Progenitor cell of endocrine pancreas (in vitro differentiated cells): ENCODE results near the gene HCFC1R1. TPM values are rescaled to one million over a fixed set of nuclear protein-coding genes. Genes with fewer than 3 reads are reported as not detected.
A peak's percentile ranks its signal among the peaks of the same experiment; 100 is the strongest.

ENCODE experiments used
- DNase-seq: peaks from one replicate; pipeline ENCODE4 v3.0.0; 2021; ENCODE audit warnings: low spot score; ENCODE audit not compliant: unreplicated experiment
- H3K27ac Mint-ChIP-seq: 2 replicates; pipeline ENCODE4 v1.8.0; 2021; ENCODE audit warnings: mild to moderate bottlenecking, moderate library complexity, mixed read lengths
- H3K27me3 Mint-ChIP-seq: 2 replicates; pipeline ENCODE4 v1.8.0; 2021; ENCODE audit warnings: mixed read lengths
- H3K36me3 Mint-ChIP-seq: 2 replicates; pipeline ENCODE4 v1.8.0; 2022; ENCODE audit warnings: mixed read lengths; ENCODE audit not compliant: insufficient read depth
- H3K4me1 Mint-ChIP-seq: 2 replicates; pipeline ENCODE4 v1.8.0; 2021; ENCODE audit warnings: low read depth, mixed read lengths
- H3K4me3 Mint-ChIP-seq: 2 replicates; pipeline ENCODE4 v1.8.0; 2021; ENCODE audit warnings: low read depth, mild to moderate bottlenecking, moderate library complexity, mixed read lengths
- H3K9me3 Mint-ChIP-seq: 2 replicates; pipeline ENCODE4 v1.8.0; 2021; ENCODE audit warnings: low read depth, mixed read lengths
- total RNA-seq: library from RNA; stranded (reverse); gene quantifications from 2 replicates; pipeline ENCODE4 v1.2.1, GENCODE V29; 2021
- TF ChIP-seq, protein P1 (sequence below): fragments of 200-600 bp; sonication (generic); IDR thresholded peaks from one replicate; pipeline ENCODE4 v1.5.0; 2021; ENCODE audit warnings: antibody characterized with exemption, mild to moderate bottlenecking; ENCODE audit not compliant: unreplicated experiment

HCFC1R1 gene
- total RNA-seq, 1 donor from 2014 or later: 22.4 TPM

- Mint-ChIP-seq H3K4me3 (no peak overlapping the region), H3K27ac (peak overlapping the region; percentile 97), H3K27me3 (no peaks in the 10 kb centered on the region), H3K36me3 (peaks cover 8% of the 10 kb centered on the region), H3K9me3 (no peaks in the 10 kb centered on the region), H3K4me1 (peaks cover 70% of the 10 kb centered on the region)
- no peak for DNase-seq
- TF ChIP-seq, protein P1, sequence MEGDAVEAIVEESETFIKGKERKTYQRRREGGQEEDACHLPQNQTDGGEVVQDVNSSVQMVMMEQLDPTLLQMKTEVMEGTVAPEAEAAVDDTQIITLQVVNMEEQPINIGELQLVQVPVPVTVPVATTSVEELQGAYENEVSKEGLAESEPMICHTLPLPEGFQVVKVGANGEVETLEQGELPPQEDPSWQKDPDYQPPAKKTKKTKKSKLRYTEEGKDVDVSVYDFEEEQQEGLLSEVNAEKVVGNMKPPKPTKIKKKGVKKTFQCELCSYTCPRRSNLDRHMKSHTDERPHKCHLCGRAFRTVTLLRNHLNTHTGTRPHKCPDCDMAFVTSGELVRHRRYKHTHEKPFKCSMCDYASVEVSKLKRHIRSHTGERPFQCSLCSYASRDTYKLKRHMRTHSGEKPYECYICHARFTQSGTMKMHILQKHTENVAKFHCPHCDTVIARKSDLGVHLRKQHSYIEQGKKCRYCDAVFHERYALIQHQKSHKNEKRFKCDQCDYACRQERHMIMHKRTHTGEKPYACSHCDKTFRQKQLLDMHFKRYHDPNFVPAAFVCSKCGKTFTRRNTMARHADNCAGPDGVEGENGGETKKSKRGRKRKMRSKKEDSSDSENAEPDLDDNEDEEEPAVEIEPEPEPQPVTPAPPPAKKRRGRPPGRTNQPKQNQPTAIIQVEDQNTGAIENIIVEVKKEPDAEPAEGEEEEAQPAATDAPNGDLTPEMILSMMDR: no peak
These were observed 13.2 kb downstream of the HCFC1R1 start for GRCh38 chr16:3010510-3010909.

DNA sequence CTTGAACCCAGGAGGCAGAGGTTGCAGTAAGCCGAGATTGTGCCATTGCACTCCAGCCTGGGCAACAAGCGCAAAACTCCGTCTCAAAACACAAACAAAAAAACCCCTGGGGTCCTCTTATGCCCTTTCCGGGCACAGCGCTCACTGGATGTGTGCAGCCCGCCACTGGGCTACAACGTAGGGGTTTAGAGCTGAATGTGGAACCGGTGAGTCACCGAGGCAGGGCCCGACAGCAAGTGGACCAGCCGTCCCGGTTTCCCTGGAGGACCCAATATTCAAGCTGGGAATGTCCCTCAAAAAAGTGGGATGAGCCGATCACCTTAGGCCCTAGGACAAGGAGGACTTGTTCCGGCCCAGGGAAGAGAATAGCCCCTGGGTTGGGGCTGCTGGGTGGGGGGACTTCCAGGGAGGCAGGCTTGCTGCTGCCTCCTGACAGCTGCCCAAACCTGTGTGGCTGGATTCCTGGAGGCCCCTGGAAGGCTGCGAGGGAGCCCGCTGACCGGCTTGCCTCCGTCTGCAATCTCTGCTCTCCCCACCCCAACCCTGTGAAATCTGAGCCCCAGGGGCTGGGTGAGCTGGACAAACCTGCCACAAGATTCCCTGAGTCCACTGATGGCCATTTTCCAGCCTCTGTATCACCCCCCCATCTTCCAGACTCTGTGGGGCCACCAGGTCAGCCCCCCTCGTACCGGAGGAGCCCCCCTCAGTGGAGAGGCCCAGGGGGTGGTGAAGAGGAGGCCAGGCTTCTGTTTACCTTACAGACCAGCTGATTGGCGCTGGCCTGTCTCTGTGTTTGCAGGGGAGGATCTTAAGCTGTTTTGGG, 14.0 kb downstream of the HCFC1R1 start:
- Mint-ChIP-seq H3K36me3 (peaks cover 4% of the 10 kb centered on the region), H3K4me1 (peaks cover 63% of the 10 kb centered on the region), H3K4me3 (peak overlapping the region; percentile 53), H3K27ac (peak overlapping the region; percentile 97), H3K9me3 (no peaks in the 10 kb centered on the region), H3K27me3 (no peaks in the 10 kb centered on the region)
- TF ChIP-seq, protein P1: no peak
- DNase-seq: peak; percentile 91

- no peaks in the 10 kb centered on the region for H3K27me3 Mint-ChIP-seq
- peak overlapping the region; percentile 59 for H3K4me3 Mint-ChIP-seq
- H3K4me1 Mint-ChIP-seq: peaks cover 54% of the 10 kb centered on the region
- H3K27ac Mint-ChIP-seq: peak overlapping the region; percentile 97
- no peak for DNase-seq
- H3K9me3 Mint-ChIP-seq: no peaks in the 10 kb centered on the region
- no peaks in the 10 kb centered on the region for H3K36me3 Mint-ChIP-seq
- TF ChIP-seq, protein P1: no peak
These were observed 15.1 kb downstream of the HCFC1R1 start for GRCh38 chr16:3008690-3009037.

- no peaks in the 10 kb centered on the region for H3K9me3 Mint-ChIP-seq
These were observed 15.6 kb downstream of the HCFC1R1 start for GRCh38 chr16:3007957-3008689.

More at GRCh38 chr16:3007957-3008689, 15.6 kb downstream of the HCFC1R1 start:
- H3K4me3 Mint-ChIP-seq: peak overlapping the region; percentile 59
- no peak for DNase-seq
- no peaks in the 10 kb centered on the region for H3K27me3 Mint-ChIP-seq
- peak overlapping the region; percentile 97 for H3K27ac Mint-ChIP-seq
- TF ChIP-seq, protein P1: no peak
- peaks cover 49% of the 10 kb centered on the region for H3K4me1 Mint-ChIP-seq
- H3K36me3 Mint-ChIP-seq: no peaks in the 10 kb centered on the region
